ENCODE measurements around the gene ENO2.

The ENO2 gene

GRCh38 chr12:6959805-6960592, 45.6 kb downstream of the ENO2 start:
- H3K27ac ChIP-seq: peak overlapping the region; percentile 72
- no peak for DNase-seq (ENCODE audit: low spot score)
- TF ChIP-seq CTCF (conservative IDR thresholded peaks at IDR 0.05; ENCODE audit: low read depth): no peak
- ChIA-PET POLR2A (ENCODE audit: low non-redundant PET) (interaction anchor here (2.4 to 2.7 kb wide), 2 partner anchors 14 to 16 kb away, joined by 12 to 24 read pairs; partner anchors contain the start of genes C12orf57 and RNU7-1), CTCF (interaction anchor here (0.6 to 2.5 kb wide), 6 partner anchors 8 to 140 kb away, joined by 3 to 5 read pairs (median 3); no protein-coding TSS in a partner anchor)

- DNase-seq (ENCODE audit: low spot score): no peak
- H3K27ac ChIP-seq: peak overlapping the region; percentile 72
- ChIA-PET POLR2A (ENCODE audit: low non-redundant PET) (interaction anchor here (2.4 to 2.7 kb wide), 2 partner anchors 15 to 17 kb away, joined by 12 to 24 read pairs; partner anchors contain the start of genes C12orf57 and RNU7-1), CTCF (interaction anchor here (0.6 to 2.5 kb wide), 8 partner anchors 8 to 994 kb away, joined by 3 to 14 read pairs (median 3); partner anchors contain the start of genes C12orf57 and RNU7-1)
- TF ChIP-seq CTCF (conservative IDR thresholded peaks at IDR 0.05; ENCODE audit: low read depth): no peak
Measured at GRCh38 chr12:6960593-6961277, 46.4 kb downstream of the ENO2 start.

GRCh38 chr12:6961278-6961694, 46.9 kb downstream of the ENO2 start:
- ChIA-PET CTCF (interaction anchor here (0.6 to 2.5 kb wide), 7 partner anchors 9 to 995 kb away, joined by 3 to 14 read pairs (median 5); partner anchors contain the start of genes C12orf57, C1RL and RNU7-1), POLR2A (ENCODE audit: low non-redundant PET) (interaction anchor here (2.4 to 2.7 kb wide), 2 partner anchors 15 to 17 kb away, joined by 12 to 24 read pairs; partner anchors contain the start of genes C12orf57 and RNU7-1)
- H3K27ac ChIP-seq: peak overlapping the region; percentile 72
- peak; percentile 45 for DNase-seq (ENCODE audit: low spot score)
- no peak for TF ChIP-seq CTCF (conservative IDR thresholded peaks at IDR 0.05; ENCODE audit: low read depth)

GRCh38 chr12:6961695-6962284, 47.4 kb downstream of the ENO2 start:
- H3K27ac ChIP-seq: peak overlapping the region; percentile 72
- DNase-seq (ENCODE audit: low spot score): peak; percentile 39
- ChIA-PET POLR2A (ENCODE audit: low non-redundant PET) (interaction anchor here (1.2 to 2.7 kb wide), 3 partner anchors 16 to 33 kb away, joined by 5 to 24 read pairs (median 12); partner anchors contain the start of genes C12orf57 and RNU7-1), CTCF (interaction anchor here (0.7 to 2.5 kb wide), 5 partner anchors 9 to 214 kb away, joined by 3 to 14 read pairs (median 6); partner anchors contain the start of genes C12orf57, C1RL and RNU7-1)
- 0 out of 2 replicates have a peak, but pooled peaks have one; percentile 8 for TF ChIP-seq CTCF (conservative IDR thresholded peaks at IDR 0.05; ENCODE audit: low read depth)

- POLR2A ChIA-PET (ENCODE audit: low non-redundant PET): interaction anchor here (1.2 to 2.7 kb wide), 3 partner anchors 16 to 33 kb away, joined by 5 to 24 read pairs (median 12); partner anchors contain the start of genes C12orf57 and RNU7-1
- CTCF ChIA-PET: interaction anchor here (0.7 to 2.5 kb wide), 5 partner anchors 10 to 213 kb away, joined by 3 to 14 read pairs (median 6); partner anchors contain the start of genes C12orf57, C1RL and RNU7-1
- TF ChIP-seq CTCF (conservative IDR thresholded peaks at IDR 0.05; ENCODE audit: low read depth): no peak
- H3K27ac ChIP-seq: peak overlapping the region; percentile 72
- no peak for DNase-seq (ENCODE audit: low spot score)
Measured at GRCh38 chr12:6962285-6963015, 48.1 kb downstream of the ENO2 start.
